Body of pancreas (tissue), 4 donors: ENCODE data around the gene UBTD1.

ENCODE experiments used
- CTCF ChIP-seq, 7 experiments: fragments of 450-650 bp in 4 of 7; fragments of 200-600 bp in 3 of 7; sonication (generic) in 3 of 7; IDR thresholded peaks; one replicate each; pipeline ENCODE4 v1.5.1; 2016 to 2019; ENCODE audit warnings: antibody characterized with exemption in 7 of 7
- POLR2A ChIP-seq, 3 donors: fragments of 450-650 bp; IDR thresholded peaks; one replicate each; pipeline ENCODE4 v1.6.1; 2016; ENCODE audit warnings: antibody characterized with exemption in 3 of 3, mild to moderate bottlenecking in 2 of 3

- TF ChIP-seq CTCF (IDR thresholded peaks at IDR 0.05) (no peak), POLR2A (IDR thresholded peaks at IDR 0.05) (no peak)
Measured at GRCh38 chr10:97618733-97619132, 120.0 kb downstream of the UBTD1 start.
